Fibroblast of skin of left quadriceps (primary cell): ENCODE results near the gene EMC10.

Source experiments
- DNase-seq, 2 experiments: peaks; one replicate each; pipeline ENCODE4 v3.0.0-alpha.2; 2013; ENCODE audit warnings: low read depth in 2 of 2

Gene EMC10

DNA sequence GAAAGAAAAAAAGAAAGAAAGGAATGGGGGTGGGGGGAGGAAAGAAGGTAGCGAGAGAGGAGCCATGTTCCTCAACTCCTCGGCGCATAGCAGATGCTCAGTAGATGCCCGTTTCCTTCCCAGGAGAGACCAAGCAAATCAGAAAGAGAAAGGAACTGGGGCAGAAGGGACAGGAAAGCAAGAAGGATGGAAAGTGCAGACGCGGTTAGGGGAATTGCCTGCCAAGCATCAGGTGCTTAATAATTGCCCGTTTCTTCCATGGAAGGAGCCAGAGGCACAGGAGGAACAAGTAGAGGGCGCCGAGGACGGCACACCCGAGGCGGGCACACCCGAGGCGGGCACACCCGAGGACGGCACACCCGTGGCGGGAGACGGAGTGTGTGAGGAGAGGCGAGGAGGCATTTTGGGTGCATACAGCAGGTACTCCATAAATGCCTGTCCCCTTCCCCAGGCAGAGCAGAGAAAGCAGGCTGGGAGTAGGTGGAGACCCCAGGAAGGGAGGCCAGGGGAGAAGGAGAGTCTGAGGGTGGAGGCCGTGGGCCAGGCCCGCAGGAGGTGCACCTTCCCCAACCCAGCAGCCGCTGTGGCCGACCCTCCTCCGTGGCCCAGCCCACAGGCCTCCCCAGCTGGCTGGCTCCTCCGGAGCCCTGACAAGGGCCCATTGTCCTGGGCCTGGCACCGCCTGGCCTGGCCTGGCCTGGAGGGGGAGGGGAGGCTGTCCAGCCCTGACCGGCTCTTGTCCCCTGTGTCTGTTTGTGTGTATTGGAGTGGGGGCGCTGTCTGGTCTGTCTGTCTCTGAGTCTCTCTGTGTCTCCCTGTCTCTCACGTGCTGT, 20.1 kb downstream of the EMC10 start:
- DNase-seq: no peak

DNA sequence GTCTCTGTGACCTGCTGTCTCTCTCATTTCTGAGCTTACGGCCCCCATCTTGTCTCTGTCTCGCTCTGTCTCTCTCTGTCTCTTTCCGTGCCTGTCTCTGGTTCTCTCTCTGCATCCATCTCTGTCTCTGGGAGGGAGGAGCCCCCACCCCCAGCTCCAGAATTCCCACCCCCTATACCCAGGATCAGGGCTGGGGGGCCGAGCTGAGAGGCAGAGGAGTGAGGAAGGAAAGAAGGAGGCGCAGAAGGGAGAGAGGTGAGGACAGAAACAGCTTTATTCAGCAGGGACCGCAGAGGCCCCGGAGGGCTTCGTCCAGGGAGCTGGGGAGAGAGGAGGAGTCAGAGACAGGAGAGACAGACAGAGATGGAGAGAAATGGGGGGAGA, 20.7 kb downstream of the EMC10 start:
- DNase-seq: no peak

DNA sequence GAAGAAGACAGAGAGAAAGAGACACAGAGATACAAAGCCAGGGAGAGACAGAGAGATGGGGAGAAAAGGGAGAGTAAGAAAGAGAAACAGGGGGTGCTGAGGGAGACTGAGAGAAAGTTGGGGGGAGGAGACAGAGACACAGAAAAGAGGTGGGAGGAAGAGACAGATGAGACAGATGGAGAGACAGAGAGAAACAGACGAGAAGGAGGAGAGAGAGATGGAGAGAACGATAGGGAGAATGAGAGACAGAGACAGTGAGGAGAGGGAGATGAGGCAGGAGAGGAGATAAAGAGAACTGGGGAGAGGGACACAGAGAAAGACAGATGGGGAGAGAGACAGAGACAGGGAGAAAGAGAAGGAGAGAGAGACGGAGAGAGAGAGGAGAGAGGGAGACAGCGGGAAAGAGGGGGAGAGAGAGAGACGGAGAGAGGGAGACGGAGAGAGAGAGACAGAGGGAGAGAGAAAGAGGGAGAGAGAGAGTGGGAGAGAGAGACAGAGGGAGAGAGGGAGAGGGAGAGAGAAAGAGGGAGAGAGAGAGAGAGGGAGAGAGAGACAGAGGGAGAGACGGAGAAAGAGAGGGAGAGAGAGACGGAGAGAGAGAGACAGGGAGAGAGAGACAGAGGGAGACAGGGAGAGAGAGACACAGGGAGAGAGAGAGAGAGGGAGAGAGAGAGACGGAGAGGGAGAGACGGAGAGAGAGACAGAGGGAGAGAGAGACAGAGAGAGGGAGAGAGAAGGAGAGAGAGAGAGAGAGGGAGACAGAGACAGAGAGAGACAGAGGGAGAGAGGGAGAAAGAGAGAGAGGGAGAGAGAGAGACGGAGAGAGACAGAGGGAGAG, 22.1 kb downstream of the EMC10 start:
- DNase-seq: no peak

DNA sequence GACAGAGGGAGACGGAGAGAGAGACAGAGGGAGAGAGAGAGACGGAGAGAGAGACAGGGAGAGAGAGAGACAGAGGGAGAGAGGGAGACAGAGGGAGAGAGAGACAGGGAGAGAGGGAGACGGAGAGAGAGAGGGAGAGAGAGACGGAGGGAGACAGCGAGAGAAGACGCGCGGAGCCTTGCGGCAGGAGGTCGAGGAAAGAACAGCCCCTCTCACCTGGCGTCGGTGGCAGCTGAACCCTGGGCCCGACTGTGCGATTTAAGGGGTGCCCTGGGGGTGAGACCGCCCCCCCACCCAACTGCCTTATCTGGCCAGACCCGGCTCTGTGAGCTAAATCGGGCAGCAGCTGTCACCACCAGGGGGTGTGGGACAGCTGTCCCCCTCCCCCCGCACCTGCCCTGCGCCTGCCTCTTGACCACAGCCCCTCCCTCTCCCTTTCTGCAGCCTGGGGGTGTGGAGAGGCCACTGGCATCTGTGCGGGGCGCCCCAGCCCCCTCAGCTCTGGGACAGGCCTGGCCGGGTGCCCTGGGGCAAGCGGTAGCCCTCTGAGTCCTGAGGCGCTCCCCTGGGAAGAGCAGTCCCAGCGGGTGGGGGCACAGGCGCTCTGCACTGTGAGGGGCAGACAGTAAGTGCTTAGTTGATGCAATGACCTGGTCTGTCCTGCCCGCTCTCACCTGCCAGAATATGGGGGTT, 23.9 kb downstream of the EMC10 start:
- DNase-seq: no peak

DNA sequence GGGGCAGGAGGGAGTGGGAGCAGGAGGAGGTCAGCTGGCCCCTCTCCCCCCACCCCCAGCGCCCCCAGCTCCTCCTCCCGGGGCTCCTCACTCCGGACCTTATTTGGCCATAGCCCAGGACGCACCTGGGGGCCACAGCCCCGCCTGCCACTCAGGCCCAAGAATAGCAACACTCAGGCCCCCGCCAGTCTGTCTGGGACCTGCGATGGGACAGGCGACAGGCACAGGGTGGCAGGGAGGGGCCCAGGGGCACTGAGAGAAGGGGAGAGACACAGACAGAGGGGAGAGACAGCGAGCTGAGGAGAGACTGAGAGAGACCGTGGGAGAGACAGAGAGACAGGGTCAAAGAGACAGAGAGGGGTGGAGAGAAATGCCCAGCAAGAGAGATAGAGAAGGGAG, 24.4 kb downstream of the EMC10 start:
- no peak for DNase-seq

DNA sequence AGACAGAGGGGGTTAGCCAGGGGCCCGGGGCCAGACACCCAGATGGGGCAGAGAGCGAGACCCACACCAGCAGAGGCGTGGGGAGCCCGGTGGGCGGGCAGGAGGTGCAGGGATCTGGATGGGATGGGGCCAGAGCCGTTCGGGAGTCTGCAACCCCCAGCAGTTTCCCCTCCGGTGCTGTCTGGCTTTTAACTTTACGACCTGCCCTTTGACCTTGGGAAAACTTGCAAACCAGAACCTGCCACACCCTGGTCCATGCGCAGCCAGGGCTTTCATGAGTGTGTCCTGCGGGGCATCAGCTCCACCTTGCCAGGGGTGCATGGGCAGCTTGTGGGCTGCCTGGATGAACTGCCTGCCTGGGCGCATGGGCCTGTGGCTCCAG, 24.9 kb downstream of the EMC10 start:
- no peak for DNase-seq

DNA sequence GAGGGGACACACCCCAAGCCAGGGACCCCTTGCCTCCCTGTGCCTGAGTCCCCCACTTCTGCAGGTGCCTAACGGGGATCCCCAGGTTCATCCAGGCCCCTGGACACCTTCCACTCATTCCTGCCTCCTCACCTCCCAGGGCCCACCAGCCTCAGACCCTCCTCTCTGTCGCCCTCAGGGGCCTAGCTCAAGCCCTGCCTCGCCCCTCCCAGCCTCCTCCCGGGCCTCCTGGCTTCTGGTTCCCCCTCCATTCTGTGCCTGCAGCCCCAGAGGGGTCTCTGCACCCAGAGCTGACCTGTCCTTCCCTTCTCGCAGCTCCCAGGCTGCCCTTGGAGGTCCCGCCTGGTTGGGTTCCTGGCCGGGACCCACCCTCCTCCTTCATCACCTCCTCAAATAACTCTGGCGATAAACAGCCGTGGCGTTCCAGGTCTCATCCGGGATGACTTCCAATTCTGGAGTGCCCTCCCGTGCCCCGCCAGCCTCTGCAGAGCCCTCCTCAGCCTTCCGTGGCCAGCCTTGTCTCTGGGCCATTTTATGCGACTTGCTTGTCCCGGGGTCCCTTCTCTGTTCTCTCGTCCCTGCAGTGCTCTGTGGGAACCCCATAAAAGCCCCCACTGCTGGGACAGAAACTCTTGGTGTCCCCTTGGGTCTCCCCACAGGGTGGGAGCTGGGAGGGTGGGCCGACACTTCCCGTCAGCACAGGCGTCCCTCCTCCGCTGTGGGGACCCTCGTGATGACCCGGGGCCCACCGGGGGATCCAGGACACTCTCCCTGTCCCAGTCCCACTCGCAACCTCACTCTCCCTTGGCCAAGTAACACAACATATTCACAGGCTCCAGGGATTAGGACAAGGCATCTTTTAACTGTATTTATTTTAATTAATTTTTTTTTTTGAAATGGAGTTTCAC, 25.5 kb downstream of the EMC10 start:
- no peak for DNase-seq

DNA sequence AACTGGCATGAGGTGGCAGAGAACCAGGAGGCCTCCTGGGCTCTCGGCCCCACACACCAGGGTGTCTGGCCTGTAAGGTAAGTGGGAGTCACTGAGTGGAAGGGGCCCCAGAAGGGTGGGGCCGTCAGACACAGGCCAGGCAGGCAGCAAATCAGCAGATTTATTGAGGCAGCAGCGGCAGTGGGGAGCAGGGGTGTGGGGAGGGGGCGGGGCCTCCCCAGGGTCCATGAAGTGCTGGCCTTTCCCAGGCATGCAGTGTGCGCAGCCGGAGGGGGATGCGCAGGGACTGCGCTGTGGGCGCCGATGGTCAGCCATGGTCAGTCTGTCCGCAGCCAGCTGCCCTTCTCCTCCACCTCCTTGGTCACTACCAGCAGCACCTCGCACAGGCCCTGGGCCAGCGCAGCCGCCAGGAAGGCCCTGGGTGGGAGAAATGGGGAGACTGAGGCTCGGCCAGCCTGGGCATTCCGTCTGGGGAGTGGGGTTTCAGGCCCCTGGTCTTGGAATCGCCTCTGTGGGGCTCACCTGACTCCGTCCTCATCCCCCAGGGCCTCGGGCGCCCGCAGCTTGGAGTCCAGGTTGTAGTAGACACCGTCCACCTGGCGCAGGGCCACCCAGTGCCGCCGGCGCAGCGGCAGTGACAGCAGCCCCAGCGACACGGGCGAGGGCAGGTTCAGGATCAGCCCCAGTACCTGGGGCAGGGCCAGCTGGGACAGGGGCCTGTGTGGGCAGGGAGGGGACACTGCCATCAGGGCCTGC, 29.7 kb downstream of the EMC10 start:
- no peak for DNase-seq

DNA sequence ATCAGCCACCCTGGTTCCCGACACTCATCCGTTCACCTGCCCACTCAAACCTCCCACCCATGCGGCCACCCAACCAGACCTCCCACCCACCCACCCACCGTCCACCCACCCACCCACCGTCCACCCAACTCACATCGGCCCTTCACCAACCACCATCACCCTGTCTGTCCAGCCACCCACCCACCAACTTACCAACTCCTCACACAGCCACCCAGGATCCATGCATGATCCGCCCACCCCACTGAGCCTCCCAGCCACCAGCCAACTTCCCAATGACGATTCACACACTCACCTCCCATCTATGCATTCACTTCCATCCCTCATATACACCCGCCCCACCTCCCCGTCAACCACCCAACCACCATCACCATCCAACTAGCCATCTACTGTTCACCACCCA, 30.4 kb downstream of the EMC10 start:
- no peak for DNase-seq

DNA sequence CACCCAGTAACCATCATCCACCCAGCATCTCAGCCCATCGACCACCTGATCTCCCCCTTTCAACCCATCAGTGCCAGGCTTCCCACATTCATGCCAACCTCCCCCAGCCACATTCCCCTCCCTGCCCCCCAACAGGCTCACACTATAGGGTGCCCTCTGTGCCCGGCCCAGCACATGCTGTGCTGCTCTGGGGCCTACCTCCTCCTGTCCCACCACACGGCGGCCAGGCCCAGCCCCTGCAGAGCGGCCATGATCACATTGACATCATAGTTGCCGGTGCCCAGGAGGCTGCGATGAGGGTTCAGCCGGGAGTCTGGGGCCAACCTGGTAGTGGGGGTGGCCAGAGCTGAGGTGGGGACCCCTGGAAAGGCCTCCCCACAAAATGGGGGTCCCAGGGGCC, 31.1 kb downstream of the EMC10 start:
- no peak for DNase-seq

DNA sequence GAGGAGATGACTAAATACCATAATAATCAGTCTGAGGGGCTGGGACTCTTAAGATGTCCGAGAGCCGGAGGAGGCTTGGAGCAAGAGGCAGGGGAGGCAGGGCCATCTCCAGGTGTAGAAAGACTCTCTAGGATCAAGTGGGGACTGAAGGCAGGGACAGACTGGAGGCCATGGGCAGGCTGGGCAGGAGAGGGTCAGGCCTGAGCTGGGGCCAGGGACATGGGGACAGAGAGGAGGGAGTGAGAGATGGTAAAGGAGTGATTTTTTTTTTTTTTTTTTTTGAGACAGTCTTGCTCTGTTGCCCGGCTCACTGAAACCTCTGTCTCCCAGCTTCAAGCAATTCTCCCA, 32.5 kb downstream of the EMC10 start:
- DNase-seq: no peak

DNA sequence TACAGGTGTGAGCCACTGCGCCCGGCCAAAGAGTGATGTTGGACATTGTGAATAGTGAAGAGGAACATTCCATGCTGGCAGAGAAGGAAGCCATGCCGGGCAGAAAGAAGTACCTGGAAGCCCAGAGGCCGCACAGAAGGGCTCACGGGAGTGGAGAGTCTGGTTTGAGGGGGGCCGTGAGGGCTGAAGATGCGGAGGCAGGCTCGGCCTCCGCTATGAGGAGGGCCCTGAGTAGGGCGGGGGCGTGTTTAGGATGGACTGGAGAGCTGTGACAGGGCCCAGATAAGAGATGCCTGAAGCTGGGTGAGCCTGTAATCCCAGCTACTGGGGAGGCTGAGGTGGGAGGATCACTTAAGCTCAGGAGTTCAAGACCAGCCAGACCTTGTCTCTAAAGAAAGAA, 33.1 kb downstream of the EMC10 start:
- DNase-seq: no peak

DNA sequence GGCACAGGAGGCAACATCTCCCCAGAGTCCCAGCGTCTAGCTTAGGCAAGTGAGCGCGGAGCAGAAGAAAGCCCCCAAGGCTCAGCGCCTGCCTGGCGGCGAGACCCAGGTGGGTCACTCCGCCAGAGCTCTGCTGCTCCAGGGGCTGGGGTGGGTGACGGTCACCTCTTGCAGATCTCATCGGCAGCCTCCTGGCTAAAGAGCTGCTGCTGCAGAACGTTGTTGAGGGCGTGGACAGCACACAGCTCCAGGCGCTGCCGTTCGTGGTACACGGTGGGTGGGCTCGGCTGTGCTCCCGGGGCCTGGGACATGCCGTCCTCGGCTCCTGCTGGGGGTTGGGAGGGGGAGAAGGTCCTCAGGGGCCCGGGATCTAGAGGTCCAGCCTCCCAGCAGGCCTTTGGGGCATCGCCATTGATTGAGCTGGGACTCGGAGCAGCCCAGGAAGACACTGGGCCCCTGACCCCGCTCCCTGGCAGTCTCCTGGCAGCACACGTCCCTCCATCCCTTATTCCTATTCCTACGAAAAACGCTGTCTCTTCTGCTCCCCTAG, 33.9 kb downstream of the EMC10 start:
- DNase-seq: no peak

DNA sequence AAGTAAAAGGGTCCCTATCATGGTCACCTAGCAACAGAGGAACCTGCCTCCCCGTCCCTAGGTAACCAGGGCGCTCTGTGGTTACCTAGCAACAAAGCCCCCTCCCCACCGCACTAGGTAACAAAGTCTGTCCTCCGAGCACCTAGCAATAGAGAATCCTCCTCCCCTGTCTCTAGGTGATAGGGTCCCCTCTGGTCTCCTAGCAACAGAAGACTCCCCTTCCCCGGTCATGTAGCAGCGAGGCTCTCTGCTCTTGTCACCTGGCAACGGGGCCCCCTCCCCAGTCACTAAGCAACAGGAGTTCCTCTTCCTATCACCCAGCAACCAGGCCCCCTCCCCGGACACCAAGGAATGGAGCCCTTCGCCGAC, 34.4 kb downstream of the EMC10 start:
- no peak for DNase-seq

DNA sequence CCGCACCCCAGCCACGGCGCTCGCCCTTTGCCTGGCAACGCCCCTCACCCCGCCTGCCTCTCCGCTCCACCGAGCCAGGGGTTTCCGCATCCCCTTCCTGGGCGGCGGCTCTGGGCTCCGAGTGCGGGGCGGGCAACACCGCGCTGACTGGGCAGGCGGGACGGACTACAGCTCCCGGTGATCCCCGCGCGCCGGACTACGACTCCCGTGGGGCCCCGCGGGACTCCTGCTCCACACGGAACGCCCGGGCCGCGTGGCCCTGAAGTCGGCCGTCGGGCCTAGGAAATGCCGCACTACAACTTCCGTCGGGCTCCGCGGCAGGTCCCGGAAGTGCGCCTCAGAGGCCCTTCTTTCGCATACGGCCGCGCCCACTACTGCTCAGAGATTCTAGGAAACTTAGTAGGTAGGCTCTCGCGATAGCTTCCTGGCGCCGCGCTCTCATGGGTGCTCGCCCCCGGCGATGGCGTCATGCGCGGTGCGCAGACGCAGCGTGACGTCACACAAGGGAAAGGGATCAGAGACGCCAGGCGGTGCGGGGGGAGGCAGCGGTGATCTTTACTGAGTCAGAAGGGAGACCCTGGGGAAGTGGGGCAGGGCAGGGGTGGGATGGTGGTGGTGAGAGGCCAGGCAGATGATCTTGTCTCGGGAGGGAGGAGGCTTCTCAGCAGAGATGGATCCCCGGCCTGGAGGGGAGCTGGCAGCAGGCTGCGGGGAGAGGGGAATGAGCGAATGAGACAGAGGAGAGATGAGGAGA, 34.9 kb downstream of the EMC10 start, which contains the start of gene JOSD2:
JOSD2 (minus strand) TSS at position 123 of the 754 bp plus-strand sequence. CDS start 760 bp downstream, outside the sequence.
- DNase-seq: peak; percentile 99

DNA sequence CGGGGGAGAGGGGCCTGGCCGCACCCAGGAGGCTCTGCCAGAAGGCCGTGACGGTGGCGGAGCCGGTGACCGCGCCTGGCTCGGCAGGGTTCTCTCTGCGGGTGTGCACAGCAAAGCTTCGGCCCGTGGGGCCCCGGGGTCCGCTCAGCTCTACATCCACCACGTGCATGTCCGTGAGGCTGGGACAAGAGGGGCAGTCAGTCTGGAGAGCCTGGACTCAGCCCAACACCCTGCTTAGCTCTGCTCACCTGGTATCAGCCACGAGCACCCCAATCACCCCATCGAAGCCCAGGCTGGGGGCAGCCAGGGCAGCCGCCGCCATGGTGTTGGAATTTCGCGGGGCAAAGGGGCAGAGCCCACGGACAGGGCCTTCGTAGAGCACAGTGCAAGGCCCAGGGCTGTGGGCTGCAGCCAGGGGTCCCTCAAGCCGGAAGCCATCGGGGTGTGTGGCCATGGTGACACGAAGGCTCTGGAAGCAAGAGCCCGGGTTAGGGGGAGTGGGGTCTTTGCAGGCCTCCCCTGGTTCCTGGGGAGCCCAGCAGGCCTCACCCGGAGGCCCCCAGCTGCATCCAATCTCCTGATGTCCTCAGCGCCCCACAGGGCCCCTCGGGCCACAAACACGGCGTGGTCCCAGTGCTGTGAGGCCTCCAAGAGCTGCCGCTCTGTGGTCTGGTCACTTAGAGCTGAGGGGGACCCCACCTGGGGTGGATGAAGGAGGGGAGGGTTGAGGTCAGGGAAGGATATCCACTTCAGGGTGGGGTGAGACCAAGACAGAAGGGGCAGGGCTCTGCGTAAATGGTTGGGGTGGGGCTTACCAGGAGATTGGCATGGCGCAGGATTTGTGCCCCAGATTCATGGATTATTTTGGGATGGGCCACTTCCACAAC, 36.0 kb downstream of the EMC10 start:
- DNase-seq: no peak

DNA sequence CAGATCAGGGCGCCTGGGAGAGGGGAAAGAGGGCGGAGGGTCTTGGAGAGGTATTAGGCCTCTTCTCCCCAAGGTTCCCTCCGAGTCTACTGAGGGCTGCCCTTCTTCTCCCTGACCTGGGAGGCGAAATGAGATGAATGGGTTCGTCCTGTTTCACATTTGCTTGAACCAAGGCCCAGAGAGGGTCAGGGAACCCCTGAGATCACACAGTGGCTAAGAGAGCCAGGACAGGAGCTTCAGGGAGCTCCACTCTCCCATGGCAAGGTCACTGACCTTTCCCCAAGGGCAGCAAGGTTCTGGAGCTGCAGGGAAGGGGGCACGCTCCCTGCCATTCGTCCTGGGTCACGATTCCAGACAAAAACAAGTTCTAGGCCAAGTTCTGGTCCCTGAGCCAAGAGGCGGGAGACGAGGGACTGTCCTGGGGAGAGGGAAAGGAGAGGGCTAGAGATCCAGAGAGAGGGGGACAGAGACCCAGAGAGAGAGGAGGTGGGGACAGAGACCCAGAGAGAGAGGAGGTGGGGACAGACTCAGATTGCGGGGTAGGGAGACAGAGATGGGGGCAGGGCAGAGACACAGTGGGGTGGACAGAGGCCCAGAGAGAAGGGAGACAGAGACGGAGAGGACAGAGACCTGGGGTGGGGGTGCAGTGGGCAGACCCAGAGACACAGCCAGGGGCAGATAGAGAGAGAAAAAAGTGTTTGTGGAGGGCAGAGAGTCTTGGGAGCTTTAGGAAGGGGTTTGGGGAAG, 36.9 kb downstream of the EMC10 start:
- no peak for DNase-seq

DNA sequence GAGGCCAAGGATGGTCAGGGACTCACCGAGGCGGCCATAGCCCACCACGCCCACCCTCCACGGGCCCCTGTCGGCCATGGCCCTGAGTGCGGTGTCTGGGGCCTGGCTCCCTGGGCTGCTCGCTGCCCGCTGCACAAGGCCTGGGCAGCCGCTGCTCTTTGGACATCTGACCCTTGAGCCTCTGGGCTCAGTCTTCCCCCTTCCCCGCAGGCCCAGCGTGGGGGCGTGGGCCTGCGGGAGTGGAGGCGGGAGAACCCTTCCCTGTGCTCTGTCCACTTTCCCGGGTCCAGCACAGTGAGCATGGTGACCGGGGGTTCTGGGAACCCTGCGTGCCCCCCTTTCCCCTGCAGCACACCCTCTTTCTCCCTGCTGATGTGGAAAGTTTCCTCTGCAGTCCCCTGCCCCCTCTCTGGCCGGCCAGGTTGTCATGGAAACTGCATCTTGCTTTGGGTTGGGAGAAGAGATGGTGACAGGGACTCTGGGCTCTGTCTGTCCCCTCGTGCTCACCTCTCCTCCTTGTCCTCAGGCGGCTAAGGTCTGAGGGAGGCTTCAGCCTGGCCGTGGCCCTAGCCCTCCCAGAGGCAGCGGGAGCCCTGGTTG, 37.5 kb downstream of the EMC10 start, which contains the start of gene ASPDH:
ASPDH (minus strand) TSS at position 168 of the 600 bp plus-strand sequence; CDS start at position 78, 90 bp downstream.
- DNase-seq: no peak
